Hepatocyte (in vitro differentiated cells): ENCODE measurements around the gene SORL1.

Experiments used
- EZH2 ChIP-seq: fragments of 200-600 bp; sonication (generic); IDR thresholded peaks from 2 replicates; pipeline ENCODE4 v1.6.1; 2016; ENCODE audit warnings: antibody characterized with exemption, mild to moderate bottlenecking, borderline replicate concordance
- EZH2phosphoT487 ChIP-seq: fragments of 200-600 bp; sonication (generic); IDR thresholded peaks from one replicate; pipeline ENCODE4 v1.6.1; 2018; ENCODE audit warnings: antibody characterized with exemption, mild to moderate bottlenecking, low read depth, moderate library complexity; ENCODE audit not compliant: unreplicated experiment, severe bottlenecking
- TF ChIP-seq, protein P1 (sequence below): fragments of 200-600 bp; sonication (generic); IDR thresholded peaks from 2 replicates; pipeline ENCODE4 v1.5.1; 2016; ENCODE audit warnings: antibody characterized with exemption, mild to moderate bottlenecking; ENCODE audit not compliant: poor library complexity

- TF ChIP-seq, protein P1, sequence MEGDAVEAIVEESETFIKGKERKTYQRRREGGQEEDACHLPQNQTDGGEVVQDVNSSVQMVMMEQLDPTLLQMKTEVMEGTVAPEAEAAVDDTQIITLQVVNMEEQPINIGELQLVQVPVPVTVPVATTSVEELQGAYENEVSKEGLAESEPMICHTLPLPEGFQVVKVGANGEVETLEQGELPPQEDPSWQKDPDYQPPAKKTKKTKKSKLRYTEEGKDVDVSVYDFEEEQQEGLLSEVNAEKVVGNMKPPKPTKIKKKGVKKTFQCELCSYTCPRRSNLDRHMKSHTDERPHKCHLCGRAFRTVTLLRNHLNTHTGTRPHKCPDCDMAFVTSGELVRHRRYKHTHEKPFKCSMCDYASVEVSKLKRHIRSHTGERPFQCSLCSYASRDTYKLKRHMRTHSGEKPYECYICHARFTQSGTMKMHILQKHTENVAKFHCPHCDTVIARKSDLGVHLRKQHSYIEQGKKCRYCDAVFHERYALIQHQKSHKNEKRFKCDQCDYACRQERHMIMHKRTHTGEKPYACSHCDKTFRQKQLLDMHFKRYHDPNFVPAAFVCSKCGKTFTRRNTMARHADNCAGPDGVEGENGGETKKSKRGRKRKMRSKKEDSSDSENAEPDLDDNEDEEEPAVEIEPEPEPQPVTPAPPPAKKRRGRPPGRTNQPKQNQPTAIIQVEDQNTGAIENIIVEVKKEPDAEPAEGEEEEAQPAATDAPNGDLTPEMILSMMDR = no peak
- no peak for TF ChIP-seq EZH2phosphoT487
- TF ChIP-seq EZH2 = no peak
These were observed 120.5 kb downstream of the SORL1 start for GRCh38 chr11:121572571-121573059.
